Measurements from ENCODE around the gene ZDHHC21. TPM values are rescaled to one million over a fixed set of nuclear protein-coding genes. Genes with fewer than 3 reads are reported as not detected.
"Not testable (repeated sequence)": the region's sequence is repeated elsewhere in the genome, so short reads cannot be mapped to it uniquely, and the experiment has no call there.

The ZDHHC21 gene
- total RNA-seq, 1 experiment from 2014 or later = 9.0 TPM

- Histone ChIP-seq H3K9ac (ENCODE audit: extremely low read depth, insufficient read length, low read length) (no peak overlapping the region), H3K56ac (ENCODE audit: insufficient read length, low read depth, low read length) (no peak overlapping the region), H3T11ph (ENCODE audit: low read length) (no peak overlapping the region), H2BK15ac (ENCODE audit: low read depth, low read length) (no peak overlapping the region), H2AFZ (ENCODE audit: low read length) (no peak overlapping the region), H3K23ac (ENCODE audit: insufficient read length, low read depth, low read length) (no peak overlapping the region), H2BK12ac (ENCODE audit: insufficient read length, low read depth, low read length) (no peak overlapping the region), H2AK5ac (ENCODE audit: insufficient read length, low read length) (no peak overlapping the region), H3K23me2 (ENCODE audit: insufficient read length, low read depth, low read length, poor library complexity, severe bottlenecking) (no peaks in the 10 kb centered on the region), H3K79me2 (ENCODE audit: insufficient read depth, low read length) (no peaks in the 10 kb centered on the region), H3K79me1 (ENCODE audit: insufficient read depth, low read depth, low read length, poor library complexity, severe bottlenecking) (no peaks in the 10 kb centered on the region), H3K4me1 (ENCODE audit: insufficient read depth, low read length) (no peaks in the 10 kb centered on the region), H4K20me1 (ENCODE audit: control insufficient read depth, insufficient read depth, insufficient read length) (no peaks in the 10 kb centered on the region), H3K4ac (ENCODE audit: low read depth, low read length) (no peak overlapping the region), H3K27me3 (ENCODE audit: insufficient read depth, low read length) (no peaks in the 10 kb centered on the region), H4K5ac (ENCODE audit: insufficient read length, low read depth, low read length) (no peak overlapping the region), H3K14ac (ENCODE audit: insufficient read depth, low read length) (no peak overlapping the region), H3K9me3 (ENCODE audit: control insufficient read depth, low read depth, low read length) (no peaks in the 10 kb centered on the region), H2BK20ac (ENCODE audit: low read depth, low read length, poor library complexity, severe bottlenecking) (no peak overlapping the region), H3K18ac (ENCODE audit: insufficient read length, low read depth, low read length) (no peak overlapping the region), H4K8ac (replicated peaks; ENCODE audit: insufficient read length, low read depth, low read length) (no peak overlapping the region), H2BK5ac (ENCODE audit: insufficient read length, low read length) (no peak overlapping the region), H4K91ac (ENCODE audit: insufficient read length, low read depth, low read length) (no peak overlapping the region), H3K27ac (ENCODE audit: insufficient read length, low read depth, low read length) (no peak overlapping the region), H2BK120ac (ENCODE audit: low read depth, low read length, poor library complexity, severe bottlenecking) (no peak overlapping the region), H3K4me2 (ENCODE audit: insufficient read depth, insufficient read length, low read length) (no peak overlapping the region)
- DNase-seq = no peak
- H3K9me3 Mint-ChIP-seq = peaks cover 0 to 3% of the 10 kb centered on the region in 2 experiments; a peak in 1 of 5 replicates
- H3K27me3 Mint-ChIP-seq (ENCODE audit: low read depth) = no peaks in the 10 kb centered on the region
- H3K36me3 Mint-ChIP-seq (ENCODE audit: insufficient read depth in 1 of 3, low read depth in 3 of 3) = peaks cover 0 to 18% (median 8%) of the 10 kb centered on the region in 3 experiments; a peak in 5 of 7 replicates
- H3K27ac Mint-ChIP-seq = no peak overlapping the region
- TF ChIP-seq CTCF (conservative IDR thresholded peaks at IDR 0.05) = no peak
- H3K4me3 Mint-ChIP-seq = no peak overlapping the region
- no CpG with 5 or more reads among the region's 1 CpG for WGBS (ENCODE audit: extremely low coverage, insufficient read length, low lambda C conversion rate)
- no peaks in the 10 kb centered on the region for H3K4me1 Mint-ChIP-seq
These were observed 22.5 kb downstream of the ZDHHC21 start for GRCh38 chr9:14670718-14671117.

GRCh38 chr9:14664022-14664421 lies 29.2 kb downstream of the ZDHHC21 start:
- not testable (repeated sequence) for H3K18ac ChIP-seq (ENCODE audit: insufficient read length, low read depth, low read length); H2AFZ ChIP-seq (ENCODE audit: low read length); H2BK20ac ChIP-seq (ENCODE audit: low read depth, low read length, poor library complexity, severe bottlenecking); H3K27me3 Mint-ChIP-seq (ENCODE audit: low read depth); H3K14ac ChIP-seq (ENCODE audit: insufficient read depth, low read length); DNase-seq; H2BK12ac ChIP-seq (ENCODE audit: insufficient read length, low read depth, low read length); H3K9me3 Mint-ChIP-seq; H2BK15ac ChIP-seq (ENCODE audit: low read depth, low read length); H3K4me1 ChIP-seq (ENCODE audit: insufficient read depth, low read length); H3K4me2 ChIP-seq (ENCODE audit: insufficient read depth, insufficient read length, low read length); H3K79me1 ChIP-seq (ENCODE audit: insufficient read depth, low read depth, low read length, poor library complexity, severe bottlenecking); H3K9me3 ChIP-seq (ENCODE audit: control insufficient read depth, low read depth, low read length); H4K5ac ChIP-seq (ENCODE audit: insufficient read length, low read depth, low read length); H3K4ac ChIP-seq (ENCODE audit: low read depth, low read length); H3K56ac ChIP-seq (ENCODE audit: insufficient read length, low read depth, low read length); H2BK120ac ChIP-seq (ENCODE audit: low read depth, low read length, poor library complexity, severe bottlenecking); H3K27me3 ChIP-seq (ENCODE audit: insufficient read depth, low read length); H3K4me3 Mint-ChIP-seq; H3K79me2 ChIP-seq (ENCODE audit: insufficient read depth, low read length); H4K8ac ChIP-seq (replicated peaks; ENCODE audit: insufficient read length, low read depth, low read length); H4K20me1 ChIP-seq (ENCODE audit: control insufficient read depth, insufficient read depth, insufficient read length); H3K23ac ChIP-seq (ENCODE audit: insufficient read length, low read depth, low read length); H3K4me1 Mint-ChIP-seq; H3K27ac ChIP-seq (ENCODE audit: insufficient read length, low read depth, low read length); H3T11ph ChIP-seq (ENCODE audit: low read length); H3K23me2 ChIP-seq (ENCODE audit: insufficient read length, low read depth, low read length, poor library complexity, severe bottlenecking); H3K9ac ChIP-seq (ENCODE audit: extremely low read depth, insufficient read length, low read length); H2AK5ac ChIP-seq (ENCODE audit: insufficient read length, low read length); H2BK5ac ChIP-seq (ENCODE audit: insufficient read length, low read length); H4K91ac ChIP-seq (ENCODE audit: insufficient read length, low read depth, low read length)
- Mint-ChIP-seq H3K36me3 (ENCODE audit: insufficient read depth in 1 of 3, low read depth in 3 of 3) (peaks cover 4 to 11% (median 6%) of the 10 kb centered on the region in 3 experiments; a peak in 5 of 7 replicates), H3K27ac (peak overlapping the region in 1 of 3 experiments; percentile 83; a peak in 2 of 7 replicates)
- no CpG with 5 or more reads among the region's 30 CpGs for WGBS (ENCODE audit: extremely low coverage, insufficient read length, low lambda C conversion rate)
